ENCODE measurements around the gene ZBTB16.

The ZBTB16 gene

DNA sequence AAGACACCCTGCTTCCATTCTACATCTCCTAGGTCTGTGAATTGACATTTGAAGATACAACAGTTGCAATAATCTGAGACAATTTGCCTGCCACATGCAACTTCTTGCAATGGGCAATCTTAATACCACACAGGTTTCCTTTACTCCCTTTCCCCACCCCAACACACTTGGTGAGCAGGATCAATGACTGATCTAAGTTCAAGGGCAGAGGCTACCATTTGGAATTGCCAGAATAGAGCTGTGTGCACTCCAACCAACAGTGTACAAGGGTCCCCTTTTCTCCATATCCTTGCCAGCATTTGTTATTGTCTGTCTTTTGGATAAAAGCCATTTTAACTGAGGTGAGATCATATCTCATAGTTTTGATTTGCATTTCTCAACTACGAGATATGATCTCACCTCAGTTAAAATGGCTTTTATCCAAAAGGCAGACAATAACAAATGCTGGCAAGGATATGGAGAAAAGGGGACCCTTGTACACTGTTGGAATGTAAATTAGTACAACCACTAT is 233.7 kb downstream of the ZBTB16 start:
- DNase-seq (ENCODE audit: extremely low read depth in 1 of 2, low read depth in 1 of 2) = no peak

DNA sequence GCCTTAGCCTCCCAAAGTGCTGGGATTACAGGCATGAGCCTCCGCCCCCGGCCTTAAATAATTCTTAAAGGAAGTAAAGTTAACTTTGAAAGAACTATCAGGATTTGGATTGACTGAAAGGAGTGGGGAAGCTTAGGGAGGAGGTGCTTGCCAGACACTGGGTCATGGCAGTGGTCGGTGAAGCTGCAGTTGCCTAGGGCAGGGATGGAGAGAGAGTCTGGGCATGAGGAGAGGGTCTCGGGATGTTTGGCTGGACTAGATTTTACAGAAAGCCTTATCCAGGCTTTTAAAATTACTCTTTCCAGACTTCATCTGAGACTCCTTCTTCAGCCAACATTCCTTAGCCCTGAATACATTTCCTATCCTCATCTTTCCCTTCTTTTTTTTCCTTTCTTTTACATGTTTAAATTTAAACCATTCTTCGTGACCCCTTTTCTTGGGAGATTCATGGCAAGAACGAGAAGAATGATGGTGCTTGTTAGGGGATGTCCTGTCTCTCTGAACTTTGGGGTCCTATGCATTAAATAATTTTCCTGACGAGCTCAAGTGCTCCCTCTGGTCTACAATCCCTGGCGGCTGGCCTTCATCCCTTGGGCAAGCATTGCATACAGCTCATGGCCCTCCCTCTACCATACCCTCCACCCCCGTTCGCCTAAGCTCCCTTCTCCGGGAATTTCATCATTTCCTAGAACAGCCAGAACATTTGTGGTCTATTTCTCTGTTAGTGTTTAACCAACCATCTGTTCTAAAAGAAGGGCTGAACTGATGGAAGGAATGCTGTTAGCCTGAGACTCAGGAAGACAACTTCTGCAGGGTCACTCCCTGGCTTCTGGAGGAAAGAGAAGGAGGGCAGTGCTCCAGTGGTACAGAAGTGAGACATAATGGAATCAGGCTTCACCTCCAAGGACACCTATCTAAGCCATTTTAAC is 236.4 kb downstream of the ZBTB16 start, which contains the start of gene NNMT:
NNMT (plus strand) TSS at position 724 of the 929 bp plus-strand sequence; CDS start at position 882, 158 bp downstream.
- DNase-seq (ENCODE audit: extremely low read depth in 1 of 2, low read depth in 1 of 2) = no peak

- no peak for DNase-seq (ENCODE audit: extremely low read depth in 1 of 2, low read depth in 1 of 2)
Observed at GRCh38 chr11:114296605-114297372, 237.3 kb downstream of the ZBTB16 start.

DNA sequence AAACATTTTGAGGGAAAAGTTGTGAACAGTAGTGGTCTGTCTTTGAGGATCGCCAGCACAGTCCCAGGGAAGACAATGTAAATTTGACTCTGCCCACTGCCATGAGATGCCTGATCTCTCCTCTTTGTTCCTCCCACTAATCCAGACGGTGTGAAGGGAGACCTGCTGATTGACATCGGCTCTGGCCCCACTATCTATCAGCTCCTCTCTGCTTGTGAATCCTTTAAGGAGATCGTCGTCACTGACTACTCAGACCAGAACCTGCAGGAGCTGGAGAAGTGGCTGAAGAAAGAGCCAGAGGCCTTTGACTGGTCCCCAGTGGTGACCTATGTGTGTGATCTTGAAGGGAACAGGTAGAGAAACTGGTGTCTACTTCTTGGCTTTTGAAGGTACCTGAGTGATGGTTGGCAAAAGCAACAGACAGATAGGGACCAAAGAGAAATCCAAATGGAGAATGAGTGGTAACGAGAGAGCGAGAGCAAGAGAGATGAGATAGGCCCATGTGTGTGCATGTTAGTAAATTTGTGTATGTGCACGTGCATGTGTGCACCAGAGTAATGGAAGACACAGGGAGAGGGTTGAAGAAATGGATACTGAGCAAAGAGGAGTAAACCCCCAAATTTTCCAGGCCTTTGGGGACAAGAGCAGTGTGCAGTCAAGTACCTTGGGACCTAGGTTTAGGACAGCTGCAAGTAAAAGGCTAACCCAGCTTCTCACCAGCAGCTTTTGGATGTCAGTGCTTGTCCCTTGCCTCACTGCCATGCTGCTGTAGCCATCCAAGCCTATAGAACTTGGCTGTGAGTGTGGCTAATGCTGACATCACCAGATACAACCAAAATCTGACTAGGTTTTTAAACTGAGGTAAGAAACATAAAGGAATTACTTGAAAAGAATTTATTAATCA is 238.5 kb downstream of the ZBTB16 start:
- no peak for DNase-seq (ENCODE audit: extremely low read depth in 1 of 2, low read depth in 1 of 2)

GRCh38 chr11:114298710-114299109 is 239.2 kb downstream of the ZBTB16 start:
- DNase-seq (ENCODE audit: extremely low read depth in 1 of 2, low read depth in 1 of 2) = no peak

All from stimulated activated CD8-positive, alpha-beta memory T cell treated with anti-CD3 and anti-CD28 coated beads, Interleukin-7, amount 100 ng/mL, for 48 hours (primary cell).